ENCODE measurements around the gene KRT27.

DNA sequence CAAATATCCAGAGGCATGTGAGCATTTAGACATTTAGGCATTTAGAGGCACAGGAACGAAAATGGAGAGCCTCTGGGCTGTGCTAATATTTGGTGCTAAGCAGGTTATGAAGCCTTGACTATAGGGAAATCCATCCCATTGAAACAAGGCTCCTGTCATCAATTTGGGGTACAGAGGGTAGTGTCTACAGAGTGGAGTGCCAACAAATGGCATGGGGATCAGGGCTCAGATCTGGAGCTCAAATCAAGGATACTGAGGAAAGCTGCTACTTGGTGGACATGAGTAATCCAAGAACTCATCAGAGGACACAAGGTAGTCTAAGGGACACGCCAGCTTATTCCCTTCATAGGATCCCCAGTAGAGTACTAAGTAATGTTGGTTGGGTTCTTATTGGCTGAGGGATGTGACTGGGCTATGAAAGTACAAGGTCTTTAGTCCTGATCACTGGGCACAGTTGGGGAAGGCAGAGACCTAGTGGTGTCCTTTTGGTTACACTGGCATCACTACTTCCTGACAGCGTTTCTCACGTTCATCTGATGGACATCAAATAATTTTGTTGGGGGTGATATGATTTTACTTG is 34.8 kb upstream of the KRT27 start:
- TF ChIP-seq, protein P1, sequence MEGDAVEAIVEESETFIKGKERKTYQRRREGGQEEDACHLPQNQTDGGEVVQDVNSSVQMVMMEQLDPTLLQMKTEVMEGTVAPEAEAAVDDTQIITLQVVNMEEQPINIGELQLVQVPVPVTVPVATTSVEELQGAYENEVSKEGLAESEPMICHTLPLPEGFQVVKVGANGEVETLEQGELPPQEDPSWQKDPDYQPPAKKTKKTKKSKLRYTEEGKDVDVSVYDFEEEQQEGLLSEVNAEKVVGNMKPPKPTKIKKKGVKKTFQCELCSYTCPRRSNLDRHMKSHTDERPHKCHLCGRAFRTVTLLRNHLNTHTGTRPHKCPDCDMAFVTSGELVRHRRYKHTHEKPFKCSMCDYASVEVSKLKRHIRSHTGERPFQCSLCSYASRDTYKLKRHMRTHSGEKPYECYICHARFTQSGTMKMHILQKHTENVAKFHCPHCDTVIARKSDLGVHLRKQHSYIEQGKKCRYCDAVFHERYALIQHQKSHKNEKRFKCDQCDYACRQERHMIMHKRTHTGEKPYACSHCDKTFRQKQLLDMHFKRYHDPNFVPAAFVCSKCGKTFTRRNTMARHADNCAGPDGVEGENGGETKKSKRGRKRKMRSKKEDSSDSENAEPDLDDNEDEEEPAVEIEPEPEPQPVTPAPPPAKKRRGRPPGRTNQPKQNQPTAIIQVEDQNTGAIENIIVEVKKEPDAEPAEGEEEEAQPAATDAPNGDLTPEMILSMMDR (IDR thresholded peaks at IDR 0.05), result no peak
- no peak for TF ChIP-seq POLR2A (IDR thresholded peaks at IDR 0.05)
